ENCODE results near the gene CDC42EP5.

DNA sequence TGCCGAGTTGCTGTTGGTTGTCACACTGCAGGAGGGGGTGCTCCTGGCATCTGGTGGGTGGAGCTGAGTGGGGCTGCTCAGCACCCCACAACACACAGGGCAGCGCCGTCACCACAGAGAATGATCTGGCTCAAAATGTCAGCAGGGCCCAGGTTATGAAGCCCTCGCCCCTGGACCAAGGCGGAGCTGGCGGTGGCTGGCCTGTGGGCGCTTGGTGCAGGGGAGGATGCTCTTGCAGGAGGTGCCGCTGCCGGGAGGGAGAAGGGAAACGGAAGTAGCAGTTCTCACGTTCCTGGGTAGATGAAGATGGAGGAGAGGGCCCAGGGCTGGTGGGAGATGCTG is 38.3 kb downstream of the CDC42EP5 start:
- TF ChIP-seq POLR2A (IDR thresholded peaks at IDR 0.05; ENCODE audit: low read depth, low read length) (no peak), POLR2AphosphoS5 (IDR thresholded peaks at IDR 0.05; ENCODE audit: low read depth, low read length) (no peak), TAF1 (IDR thresholded peaks at IDR 0.05; ENCODE audit: borderline replicate concordance, low read depth, low read length) (no peak)
